ENCODE results near the gene MYO1A.

MYO1A gene

GRCh38 chr12:56999456-56999855 lies 50.5 kb downstream of the MYO1A start:
- no peak overlapping the region for H3K27ac Mint-ChIP-seq (ENCODE audit: low read depth)
- DNase-seq (ENCODE audit: low spot score in 2 of 2): no peak
- H3K9me3 Mint-ChIP-seq: no peaks in the 10 kb centered on the region
- H3K4me3 Mint-ChIP-seq: no peak overlapping the region
- no peaks in the 10 kb centered on the region for H3K27me3 Mint-ChIP-seq
- H3K36me3 Mint-ChIP-seq (ENCODE audit: insufficient read depth): peaks cover 23% of the 10 kb centered on the region
- ATAC-seq (replicated peaks; ENCODE audit: extremely low read depth, poor library complexity, severe bottlenecking): no peak
- H3K4me1 Mint-ChIP-seq: peaks cover 52% of the 10 kb centered on the region

GRCh38 chr12:56998981-56999380 lies 50.9 kb downstream of the MYO1A start:
- ATAC-seq (replicated peaks; ENCODE audit: extremely low read depth, poor library complexity, severe bottlenecking) (no peak), DNase-seq (ENCODE audit: low spot score in 2 of 2) (no peak)
- H3K36me3 Mint-ChIP-seq (ENCODE audit: insufficient read depth): peaks cover 19% of the 10 kb centered on the region

GRCh38 chr12:56998316-56998715 lies 51.6 kb downstream of the MYO1A start:
- ATAC-seq (replicated peaks; ENCODE audit: extremely low read depth, poor library complexity, severe bottlenecking) (no peak), DNase-seq (ENCODE audit: low spot score in 2 of 2) (no peak)
- H3K27me3 Mint-ChIP-seq: no peaks in the 10 kb centered on the region
- H3K9me3 Mint-ChIP-seq: no peaks in the 10 kb centered on the region
- H3K4me1 Mint-ChIP-seq: peaks cover 43% of the 10 kb centered on the region
- peaks cover 16% of the 10 kb centered on the region for H3K36me3 Mint-ChIP-seq (ENCODE audit: insufficient read depth)
- no peak overlapping the region for H3K4me3 Mint-ChIP-seq
- no peak overlapping the region for H3K27ac Mint-ChIP-seq (ENCODE audit: low read depth)

More at GRCh38 chr12:56998981-56999380, 50.9 kb downstream of the MYO1A start:
- no peak overlapping the region for H3K4me3 Mint-ChIP-seq
- H3K27ac Mint-ChIP-seq (ENCODE audit: low read depth): no peak overlapping the region
- peaks cover 47% of the 10 kb centered on the region for H3K4me1 Mint-ChIP-seq
- no peaks in the 10 kb centered on the region for H3K9me3 Mint-ChIP-seq
- no peaks in the 10 kb centered on the region for H3K27me3 Mint-ChIP-seq

- no peaks in the 10 kb centered on the region for H3K9me3 Mint-ChIP-seq
- DNase-seq (ENCODE audit: low spot score in 2 of 2) (no peak), ATAC-seq (replicated peaks; ENCODE audit: extremely low read depth, poor library complexity, severe bottlenecking) (no peak)
- H3K27me3 Mint-ChIP-seq: no peaks in the 10 kb centered on the region
- peaks cover 43% of the 10 kb centered on the region for H3K4me1 Mint-ChIP-seq
- H3K27ac Mint-ChIP-seq (ENCODE audit: low read depth): peak overlapping the region; percentile 6
- H3K36me3 Mint-ChIP-seq (ENCODE audit: insufficient read depth): peaks cover 7% of the 10 kb centered on the region
- no peak overlapping the region for H3K4me3 Mint-ChIP-seq
Measured at GRCh38 chr12:56996793-56997545, 53.0 kb downstream of the MYO1A start.

GRCh38 chr12:56995930-56996496 lies 53.9 kb downstream of the MYO1A start:
- Mint-ChIP-seq H3K4me3 (no peak overlapping the region), H3K36me3 (ENCODE audit: insufficient read depth) (peaks cover 4% of the 10 kb centered on the region), H3K4me1 (peaks cover 34% of the 10 kb centered on the region), H3K27ac (ENCODE audit: low read depth) (peak overlapping the region; percentile 6), H3K27me3 (no peaks in the 10 kb centered on the region), H3K9me3 (no peaks in the 10 kb centered on the region)
- peak in 1 of 2 donors; percentile 11 for DNase-seq (ENCODE audit: low spot score in 2 of 2)
- ATAC-seq (replicated peaks; ENCODE audit: extremely low read depth, poor library complexity, severe bottlenecking): no peak

- H3K36me3 Mint-ChIP-seq (ENCODE audit: insufficient read depth): peaks cover 4% of the 10 kb centered on the region
- H3K27me3 Mint-ChIP-seq: no peaks in the 10 kb centered on the region
- DNase-seq (ENCODE audit: low spot score in 2 of 2): peak in 1 of 2 donors; percentile 10
- no peaks in the 10 kb centered on the region for H3K9me3 Mint-ChIP-seq
- no peak overlapping the region for H3K4me3 Mint-ChIP-seq
- peaks cover 31% of the 10 kb centered on the region for H3K4me1 Mint-ChIP-seq
- no peak for ATAC-seq (replicated peaks; ENCODE audit: extremely low read depth, poor library complexity, severe bottlenecking)
- no peak overlapping the region for H3K27ac Mint-ChIP-seq (ENCODE audit: low read depth)
Measured at GRCh38 chr12:56995201-56995929, 54.6 kb downstream of the MYO1A start.

- Mint-ChIP-seq H3K4me3 (no peak overlapping the region), H3K36me3 (ENCODE audit: insufficient read depth) (peaks cover 4% of the 10 kb centered on the region), H3K9me3 (no peaks in the 10 kb centered on the region)
Measured at GRCh38 chr12:56994231-56994746, 55.6 kb downstream of the MYO1A start.

GRCh38 chr12:56993346-56993745 lies 56.6 kb downstream of the MYO1A start:
- ATAC-seq (replicated peaks; ENCODE audit: extremely low read depth, poor library complexity, severe bottlenecking) (no peak), DNase-seq (ENCODE audit: low spot score in 2 of 2) (peak in 1 of 2 donors; percentile 6)
- Mint-ChIP-seq H3K36me3 (ENCODE audit: insufficient read depth) (peaks cover 4% of the 10 kb centered on the region), H3K4me1 (peaks cover 12% of the 10 kb centered on the region), H3K9me3 (no peaks in the 10 kb centered on the region), H3K27me3 (no peaks in the 10 kb centered on the region), H3K27ac (ENCODE audit: low read depth) (no peak overlapping the region), H3K4me3 (no peak overlapping the region)

More at GRCh38 chr12:56994231-56994746, 55.6 kb downstream of the MYO1A start:
- ATAC-seq (replicated peaks; ENCODE audit: extremely low read depth, poor library complexity, severe bottlenecking) (no peak), DNase-seq (ENCODE audit: low spot score in 2 of 2) (peak in 1 of 2 donors; percentile 2)
- Mint-ChIP-seq H3K27ac (ENCODE audit: low read depth) (no peak overlapping the region), H3K4me1 (peaks cover 21% of the 10 kb centered on the region), H3K27me3 (no peaks in the 10 kb centered on the region)

- Mint-ChIP-seq H3K27ac (ENCODE audit: low read depth) (no peak overlapping the region), H3K36me3 (ENCODE audit: insufficient read depth) (peaks cover 8% of the 10 kb centered on the region), H3K9me3 (no peaks in the 10 kb centered on the region), H3K4me1 (peaks cover 13% of the 10 kb centered on the region), H3K27me3 (no peaks in the 10 kb centered on the region), H3K4me3 (no peak overlapping the region)
- ATAC-seq (replicated peaks; ENCODE audit: extremely low read depth, poor library complexity, severe bottlenecking): no peak
- DNase-seq (ENCODE audit: low spot score in 2 of 2): no peak
Measured at GRCh38 chr12:56991319-56992246, 58.3 kb downstream of the MYO1A start.

- Mint-ChIP-seq H3K36me3 (ENCODE audit: insufficient read depth) (peaks cover 7% of the 10 kb centered on the region), H3K9me3 (no peaks in the 10 kb centered on the region), H3K27me3 (no peaks in the 10 kb centered on the region), H3K27ac (ENCODE audit: low read depth) (no peak overlapping the region), H3K4me1 (peaks cover 6% of the 10 kb centered on the region), H3K4me3 (no peak overlapping the region)
- ATAC-seq (replicated peaks; ENCODE audit: extremely low read depth, poor library complexity, severe bottlenecking) (no peak), DNase-seq (ENCODE audit: low spot score in 2 of 2) (peak in 1 of 2 donors; percentile 5)
Measured at GRCh38 chr12:56990648-56991318, 59.1 kb downstream of the MYO1A start.

- Mint-ChIP-seq H3K4me1 (peaks cover 5% of the 10 kb centered on the region), H3K27ac (ENCODE audit: low read depth) (no peak overlapping the region), H3K9me3 (no peaks in the 10 kb centered on the region), H3K27me3 (no peaks in the 10 kb centered on the region), H3K4me3 (no peak overlapping the region), H3K36me3 (ENCODE audit: insufficient read depth) (peaks cover 6% of the 10 kb centered on the region)
- ATAC-seq (replicated peaks; ENCODE audit: extremely low read depth, poor library complexity, severe bottlenecking) (no peak), DNase-seq (ENCODE audit: low spot score in 2 of 2) (no peak)
Measured at GRCh38 chr12:56989861-56990610, 59.9 kb downstream of the MYO1A start.
